Stimulated activated memory B cell treated with anti-CD40 and anti-IgM and Interleukin-4, amounts not matched to agents 10 μg/mL and 1 μg/mL and 100 μg/mL, for 72 hours (primary cell): ENCODE data around the gene RABL3.
"Not testable (repeated sequence)": the region's sequence is repeated elsewhere in the genome, so short reads cannot be mapped to it uniquely, and the experiment has no call there.

Source experiments
- ATAC-seq: fragments of 150-1000 bp; cut with Tn5 transposase; 2 replicates; pipeline ENCODE4 v1.10.0; 2021
- H3K27ac Mint-ChIP-seq: one replicate; pipeline ENCODE4 v1.8.0; 2022; ENCODE audit warnings: mild to moderate bottlenecking, mixed read lengths
- H3K27me3 Mint-ChIP-seq: one replicate; pipeline ENCODE4 v1.8.0; 2022; ENCODE audit warnings: mixed read lengths
- H3K36me3 Mint-ChIP-seq: one replicate; pipeline ENCODE4 v1.8.0; 2022; ENCODE audit warnings: mixed read lengths
- H3K4me1 Mint-ChIP-seq: one replicate; pipeline ENCODE4 v1.8.0; 2022; ENCODE audit warnings: mixed read lengths
- H3K4me3 Mint-ChIP-seq: one replicate; pipeline ENCODE4 v1.8.0; 2022; ENCODE audit warnings: mild to moderate bottlenecking, moderate library complexity, mixed read lengths
- H3K9me3 Mint-ChIP-seq: one replicate; pipeline ENCODE4 v1.8.0; 2022; ENCODE audit warnings: mixed read lengths

Gene RABL3

GRCh38 chr3:120681506-120682038 lies 60.7 kb downstream of the RABL3 start:
- Mint-ChIP-seq H3K27me3 (no peaks in the 10 kb centered on the region), H3K4me3 (no peak overlapping the region), H3K9me3 (peaks cover 9% of the 10 kb centered on the region), H3K36me3 (peaks cover 18% of the 10 kb centered on the region), H3K4me1 (peaks cover 24% of the 10 kb centered on the region), H3K27ac (no peak overlapping the region)
- no peak for ATAC-seq

GRCh38 chr3:120681018-120681417 lies 61.3 kb downstream of the RABL3 start:
- Mint-ChIP-seq H3K9me3 (peaks cover 12% of the 10 kb centered on the region), H3K27ac (no peak overlapping the region), H3K4me3 (no peak overlapping the region), H3K4me1 (peaks cover 23% of the 10 kb centered on the region), H3K36me3 (peaks cover 15% of the 10 kb centered on the region), H3K27me3 (no peaks in the 10 kb centered on the region)
- no peak for ATAC-seq

- Mint-ChIP-seq H3K27me3 (no peaks in the 10 kb centered on the region), H3K4me3 (no peak overlapping the region), H3K36me3 (peaks cover 12% of the 10 kb centered on the region), H3K4me1 (peaks cover 23% of the 10 kb centered on the region), H3K9me3 (peaks cover 12% of the 10 kb centered on the region), H3K27ac (no peak overlapping the region)
- ATAC-seq: no peak
Measured at GRCh38 chr3:120680193-120680894, 62.0 kb downstream of the RABL3 start.

GRCh38 chr3:120678984-120679383 lies 63.3 kb downstream of the RABL3 start:
- Mint-ChIP-seq H3K4me1 (peaks cover 23% of the 10 kb centered on the region), H3K9me3 (peaks cover 12% of the 10 kb centered on the region), H3K27ac (peak overlapping the region; percentile 75), H3K4me3 (no peak overlapping the region), H3K36me3 (peaks cover 6% of the 10 kb centered on the region), H3K27me3 (no peaks in the 10 kb centered on the region)
- ATAC-seq: peak; percentile 69

- peaks cover 6% of the 10 kb centered on the region for H3K36me3 Mint-ChIP-seq
- H3K4me3 Mint-ChIP-seq: no peak overlapping the region
- peaks cover 12% of the 10 kb centered on the region for H3K9me3 Mint-ChIP-seq
- H3K4me1 Mint-ChIP-seq: peaks cover 23% of the 10 kb centered on the region
- peak; percentile 63 for ATAC-seq
- H3K27ac Mint-ChIP-seq: peak overlapping the region; percentile 75
- no peaks in the 10 kb centered on the region for H3K27me3 Mint-ChIP-seq
Measured at GRCh38 chr3:120678331-120678947, 63.9 kb downstream of the RABL3 start.

GRCh38 chr3:120677193-120677592 lies 65.1 kb downstream of the RABL3 start:
- Mint-ChIP-seq H3K4me1 (peaks cover 23% of the 10 kb centered on the region), H3K9me3 (peaks cover 12% of the 10 kb centered on the region)
- not testable (repeated sequence) for H3K27ac Mint-ChIP-seq, H3K27me3 Mint-ChIP-seq, H3K4me3 Mint-ChIP-seq, H3K36me3 Mint-ChIP-seq, ATAC-seq

GRCh38 chr3:120673116-120673515 lies 69.2 kb downstream of the RABL3 start:
- ATAC-seq: no peak
- Mint-ChIP-seq H3K4me1 (peaks cover 1% of the 10 kb centered on the region), H3K27me3 (no peaks in the 10 kb centered on the region), H3K27ac (no peak overlapping the region), H3K9me3 (peaks cover 14% of the 10 kb centered on the region), H3K4me3 (no peak overlapping the region), H3K36me3 (peaks cover 6% of the 10 kb centered on the region)

- H3K27ac Mint-ChIP-seq: no peak overlapping the region
- H3K4me1 Mint-ChIP-seq: no peaks in the 10 kb centered on the region
- H3K27me3 Mint-ChIP-seq: no peaks in the 10 kb centered on the region
- peaks cover 3% of the 10 kb centered on the region for H3K9me3 Mint-ChIP-seq
- H3K4me3 Mint-ChIP-seq: no peak overlapping the region
- no peaks in the 10 kb centered on the region for H3K36me3 Mint-ChIP-seq
- ATAC-seq: no peak
Measured at GRCh38 chr3:120670576-120670975, 71.7 kb downstream of the RABL3 start.

GRCh38 chr3:120664926-120665325 lies 77.4 kb downstream of the RABL3 start:
- H3K27me3 Mint-ChIP-seq: peaks cover 13% of the 10 kb centered on the region
- H3K9me3 Mint-ChIP-seq: peaks cover 1% of the 10 kb centered on the region
- no peaks in the 10 kb centered on the region for H3K36me3 Mint-ChIP-seq
- no peaks in the 10 kb centered on the region for H3K4me1 Mint-ChIP-seq
- H3K4me3 Mint-ChIP-seq: no peak overlapping the region
- ATAC-seq: no peak
- no peak overlapping the region for H3K27ac Mint-ChIP-seq

GRCh38 chr3:120661945-120662344 lies 80.4 kb downstream of the RABL3 start:
- no peak overlapping the region for H3K27ac Mint-ChIP-seq
- H3K27me3 Mint-ChIP-seq: peaks cover 13% of the 10 kb centered on the region
- H3K4me3 Mint-ChIP-seq: no peak overlapping the region
- H3K9me3 Mint-ChIP-seq: no peaks in the 10 kb centered on the region
- H3K4me1 Mint-ChIP-seq: peaks cover 7% of the 10 kb centered on the region
- no peaks in the 10 kb centered on the region for H3K36me3 Mint-ChIP-seq
- no peak for ATAC-seq

- H3K9me3 Mint-ChIP-seq: no peaks in the 10 kb centered on the region
Measured at GRCh38 chr3:120661106-120661905, 81.0 kb downstream of the RABL3 start.

GRCh38 chr3:120659834-120660233 lies 82.5 kb downstream of the RABL3 start:
- ATAC-seq: no peak
- Mint-ChIP-seq H3K27ac (no peak overlapping the region), H3K36me3 (no peaks in the 10 kb centered on the region), H3K4me1 (peaks cover 7% of the 10 kb centered on the region), H3K27me3 (peaks cover 13% of the 10 kb centered on the region), H3K4me3 (no peak overlapping the region), H3K9me3 (no peaks in the 10 kb centered on the region)

More at GRCh38 chr3:120661106-120661905, 81.0 kb downstream of the RABL3 start:
- H3K27ac Mint-ChIP-seq: no peak overlapping the region
- H3K4me3 Mint-ChIP-seq: no peak overlapping the region
- H3K4me1 Mint-ChIP-seq: peaks cover 7% of the 10 kb centered on the region
- H3K27me3 Mint-ChIP-seq: peaks cover 13% of the 10 kb centered on the region
- no peak for ATAC-seq
- H3K36me3 Mint-ChIP-seq: no peaks in the 10 kb centered on the region

- ATAC-seq: no peak
- peaks cover 7% of the 10 kb centered on the region for H3K4me1 Mint-ChIP-seq
- no peaks in the 10 kb centered on the region for H3K36me3 Mint-ChIP-seq
- H3K9me3 Mint-ChIP-seq: no peaks in the 10 kb centered on the region
- H3K27ac Mint-ChIP-seq: no peak overlapping the region
- H3K4me3 Mint-ChIP-seq: no peak overlapping the region
- peaks cover 13% of the 10 kb centered on the region for H3K27me3 Mint-ChIP-seq
Measured at GRCh38 chr3:120659285-120659684, 83.0 kb downstream of the RABL3 start.

GRCh38 chr3:120652896-120653545 lies 89.3 kb downstream of the RABL3 start:
- Mint-ChIP-seq H3K4me1 (peaks cover 10% of the 10 kb centered on the region), H3K9me3 (no peaks in the 10 kb centered on the region), H3K27ac (no peak overlapping the region), H3K27me3 (no peaks in the 10 kb centered on the region), H3K36me3 (no peaks in the 10 kb centered on the region), H3K4me3 (no peak overlapping the region)
- ATAC-seq: no peak

- H3K4me1 Mint-ChIP-seq: peaks cover 10% of the 10 kb centered on the region
- no peaks in the 10 kb centered on the region for H3K27me3 Mint-ChIP-seq
- H3K27ac Mint-ChIP-seq: no peak overlapping the region
- no peak overlapping the region for H3K4me3 Mint-ChIP-seq
- H3K9me3 Mint-ChIP-seq: no peaks in the 10 kb centered on the region
- no peak for ATAC-seq
- H3K36me3 Mint-ChIP-seq: no peaks in the 10 kb centered on the region
Measured at GRCh38 chr3:120652281-120652680, 90.0 kb downstream of the RABL3 start.
